ENCODE measurements around the gene GTF3C1.
"Not testable (repeated sequence)": the region's sequence is repeated elsewhere in the genome, so short reads cannot be mapped to it uniquely, and the experiment has no call there.

Gene GTF3C1

GRCh38 chr16:27462200-27462845, 87.4 kb downstream of the GTF3C1 start:
- DNase-seq, result no peak

GRCh38 chr16:27461483-27462171, 88.1 kb downstream of the GTF3C1 start:
- peak; percentile 62 for DNase-seq

- DNase-seq, result no peak
Measured at GRCh38 chr16:27460663-27461482, 88.8 kb downstream of the GTF3C1 start.

GRCh38 chr16:27460213-27460612, 89.5 kb downstream of the GTF3C1 start:
- no peak for DNase-seq

GRCh38 chr16:27458987-27459688, 90.6 kb downstream of the GTF3C1 start:
- no peak for DNase-seq

- no peak for DNase-seq
Measured at GRCh38 chr16:27458258-27458657, 91.5 kb downstream of the GTF3C1 start.

- DNase-seq, result not testable (repeated sequence)
Measured at GRCh38 chr16:27457605-27457900, 92.2 kb downstream of the GTF3C1 start.

- DNase-seq, result no peak
Measured at GRCh38 chr16:27455700-27456099, 94.0 kb downstream of the GTF3C1 start.

- no peak for DNase-seq
Measured at GRCh38 chr16:27453494-27453825, 96.3 kb downstream of the GTF3C1 start.

GRCh38 chr16:27452569-27453493, 96.9 kb downstream of the GTF3C1 start:
- DNase-seq, result no peak

GRCh38 chr16:27450196-27450549, 99.5 kb downstream of the GTF3C1 start:
- no peak for DNase-seq

GRCh38 chr16:27449434-27450195, 100.1 kb downstream of the GTF3C1 start:
- DNase-seq, result no peak

- DNase-seq, result no peak
Measured at GRCh38 chr16:27448532-27449433, 100.9 kb downstream of the GTF3C1 start.

GRCh38 chr16:27447301-27447700, 102.4 kb downstream of the GTF3C1 start:
- no peak for DNase-seq

- DNase-seq, result no peak
Measured at GRCh38 chr16:27446721-27447120, 103.0 kb downstream of the GTF3C1 start.

GRCh38 chr16:27445502-27446175, 104.1 kb downstream of the GTF3C1 start:
- no peak for DNase-seq

- no peak for DNase-seq
Measured at GRCh38 chr16:27444470-27444869, 105.2 kb downstream of the GTF3C1 start.

- no peak for DNase-seq
Measured at GRCh38 chr16:27444015-27444414, 105.7 kb downstream of the GTF3C1 start.

- DNase-seq, result no peak
Measured at GRCh38 chr16:27441998-27442397, 107.7 kb downstream of the GTF3C1 start.

- DNase-seq, result no peak
Measured at GRCh38 chr16:27441276-27441675, 108.4 kb downstream of the GTF3C1 start.
